SK-N-MC (cell line): ENCODE results near the gene TBCEL.

Source experiments
- EZH2 ChIP-seq: fragments of 200-600 bp; sonication (generic); IDR thresholded peaks from one replicate; pipeline ENCODE4 v1.6.1; 2017; ENCODE audit warnings: antibody characterized with exemption
- FOXP2 ChIP-seq: optimal IDR thresholded peaks from 2 replicates; pipeline ENCODE3; 2011; ENCODE audit warnings: mild to moderate bottlenecking, moderate library complexity; ENCODE audit not compliant: insufficient read depth; ENCODE audit errors: extremely low read length, control extremely low read depth
- POLR2AphosphoS5 ChIP-seq: IDR thresholded peaks from 2 replicates; pipeline ENCODE4 v1.6.1; 2012; ENCODE audit warnings: mild to moderate bottlenecking, low read depth, low read length, borderline replicate concordance

- TF ChIP-seq EZH2, result no peak
- TF ChIP-seq POLR2AphosphoS5, result no peak
- no peak for TF ChIP-seq FOXP2
Measured at GRCh38 chr11:121095561-121095960, 71.7 kb downstream of the TBCEL start.
